Fibroblast of lung (primary cell): ENCODE measurements around the gene TSPAN31.

ENCODE experiments used
- CTCF ChIP-seq, 2 donors: IDR thresholded peaks in 1 of 2; conservative IDR thresholded peaks in 1 of 2; 1 replicate in 1 of 2; 2 replicates in 1 of 2; pipeline ENCODE4 v1.5.1; 2011 to 2012; ENCODE audit warnings: low read length in 2 of 2, control low read depth in 1 of 2, inconsistent platforms in 1 of 2, low read depth in 1 of 2, mild to moderate bottlenecking in 1 of 2
- EZH2 ChIP-seq: IDR thresholded peaks from 2 replicates; pipeline ENCODE4 v1.5.1; 2012; ENCODE audit warnings: low read length, control low read depth, mild to moderate bottlenecking; ENCODE audit errors: missing control alignments

DNA sequence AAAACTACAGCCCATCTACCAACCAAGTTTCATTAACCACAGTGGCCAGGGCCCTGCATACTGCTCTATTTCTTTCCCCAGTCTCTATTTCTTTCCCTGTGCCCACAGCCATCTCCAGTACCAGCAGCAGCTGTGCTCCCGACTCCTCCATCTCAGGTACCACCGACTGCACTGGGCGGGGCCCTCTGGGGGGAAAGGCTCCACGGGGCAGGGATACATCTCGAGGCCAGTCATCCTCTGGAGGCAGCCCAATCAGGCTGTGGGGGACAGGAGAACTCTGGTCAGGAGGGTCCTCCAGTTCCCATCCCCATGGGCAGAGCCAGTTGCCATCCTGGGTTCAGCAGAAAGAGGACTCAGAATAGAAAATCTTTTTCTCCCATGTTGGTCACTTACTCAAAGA is 4.2 kb downstream of the TSPAN31 start:
- TF ChIP-seq EZH2: no peak
- no peak for TF ChIP-seq CTCF (conservative IDR thresholded peaks at IDR 0.05 in 1 of 2, IDR thresholded peaks at IDR 0.05 in 1 of 2; ENCODE audit: low read depth in 1 of 2, low read length in 2 of 2)
